Tibial artery (tissue), 4 donors: ENCODE data around the gene SLC24A3.

Experiments
- DNase-seq, 2 donors: peaks; one replicate each; pipeline ENCODE4 v3.0.0-alpha.2; 2019
- H3K27ac ChIP-seq, 2 donors: fragments of 200-600 bp; sonication (generic) in 1 of 2; 1 replicate in 1 of 2; 2 replicates in 1 of 2; pipeline ENCODE4 v1.5.1; 2018 to 2019; ENCODE audit warnings: mild to moderate bottlenecking in 1 of 2
- H3K27me3 ChIP-seq, 2 donors: fragments of 200-600 bp; sonication (generic) in 1 of 2; one replicate each; pipeline versions ENCODE4 v1.5.1 to v1.6.0; 2016 to 2019
- H3K36me3 ChIP-seq, 3 donors: fragments of 200-600 bp; sonication (generic) in 2 of 3; one replicate each; pipeline ENCODE4 v1.5.1; 2016 to 2019; ENCODE audit warnings: mild to moderate bottlenecking in 2 of 3
- H3K4me1 ChIP-seq, 4 donors: fragments of 200-600 bp; sonication (generic) in 2 of 4; 1 replicate in 3 of 4; 2 replicates in 1 of 4; pipeline ENCODE4 v1.5.1; 2016 to 2019
- H3K4me3 ChIP-seq, 2 donors: fragments of 200-600 bp; sonication (generic) in 1 of 2; 1 replicate in 1 of 2; 2 replicates in 1 of 2; pipeline ENCODE4 v1.5.1; 2018 to 2019; ENCODE audit warnings: mild to moderate bottlenecking in 2 of 2
- H3K9me3 ChIP-seq, 3 donors: fragments of 200-600 bp; sonication (generic) in 1 of 3; one replicate each; pipeline ENCODE4 v1.5.1; 2016 to 2019
- intact Hi-C: fragments of 100-400 bp; cut with DNase I; formaldehyde crosslinking; loops from one replicate; pipeline ENCODE4 v1.15.0; 2023; ENCODE audit warnings: low total_unique reads
- TF ChIP-seq, protein P1 (sequence below), 2 experiments: fragments of 200-600 bp in 1 of 2; fragments of 450-650 bp in 1 of 2; IDR thresholded peaks; one replicate each; pipeline ENCODE4 v1.5.1; 2017 to 2019; ENCODE audit warnings: antibody characterized with exemption in 2 of 2, mild to moderate bottlenecking in 1 of 2, moderate library complexity in 1 of 2

SLC24A3 gene

DNA sequence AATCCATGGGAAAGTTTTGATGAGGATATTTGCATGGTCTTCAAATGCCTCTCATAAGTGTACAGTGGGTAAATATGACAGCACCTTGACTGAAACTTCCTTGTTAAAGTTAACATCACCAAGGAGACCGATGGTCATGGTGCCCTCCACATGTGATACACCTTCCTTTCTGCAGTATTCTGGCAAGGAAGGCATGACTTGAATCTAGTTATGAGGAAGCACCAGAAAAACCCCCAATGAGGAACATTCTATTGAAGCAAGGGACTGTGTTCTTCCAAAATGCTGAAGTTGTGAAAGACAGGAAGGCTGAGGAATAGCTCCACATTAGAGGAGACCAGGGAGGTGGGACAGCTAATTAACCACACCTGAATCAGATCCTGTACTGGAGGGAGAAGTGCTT lies 118.3 kb downstream of the SLC24A3 start:
- intact Hi-C loops: no loop called here
- Histone ChIP-seq H3K9me3 (no peaks in the 10 kb centered on the region), H3K27me3 (no peaks in the 10 kb centered on the region), H3K4me3 (no peak overlapping the region), H3K36me3 (no peaks in the 10 kb centered on the region), H3K27ac (no peak overlapping the region), H3K4me1 (peaks cover 0 to 29% (median 8%) of the 10 kb centered on the region in 4 donors)
- DNase-seq: no peak
- TF ChIP-seq, protein P1, sequence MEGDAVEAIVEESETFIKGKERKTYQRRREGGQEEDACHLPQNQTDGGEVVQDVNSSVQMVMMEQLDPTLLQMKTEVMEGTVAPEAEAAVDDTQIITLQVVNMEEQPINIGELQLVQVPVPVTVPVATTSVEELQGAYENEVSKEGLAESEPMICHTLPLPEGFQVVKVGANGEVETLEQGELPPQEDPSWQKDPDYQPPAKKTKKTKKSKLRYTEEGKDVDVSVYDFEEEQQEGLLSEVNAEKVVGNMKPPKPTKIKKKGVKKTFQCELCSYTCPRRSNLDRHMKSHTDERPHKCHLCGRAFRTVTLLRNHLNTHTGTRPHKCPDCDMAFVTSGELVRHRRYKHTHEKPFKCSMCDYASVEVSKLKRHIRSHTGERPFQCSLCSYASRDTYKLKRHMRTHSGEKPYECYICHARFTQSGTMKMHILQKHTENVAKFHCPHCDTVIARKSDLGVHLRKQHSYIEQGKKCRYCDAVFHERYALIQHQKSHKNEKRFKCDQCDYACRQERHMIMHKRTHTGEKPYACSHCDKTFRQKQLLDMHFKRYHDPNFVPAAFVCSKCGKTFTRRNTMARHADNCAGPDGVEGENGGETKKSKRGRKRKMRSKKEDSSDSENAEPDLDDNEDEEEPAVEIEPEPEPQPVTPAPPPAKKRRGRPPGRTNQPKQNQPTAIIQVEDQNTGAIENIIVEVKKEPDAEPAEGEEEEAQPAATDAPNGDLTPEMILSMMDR (IDR thresholded peaks at IDR 0.05): no peak

DNA sequence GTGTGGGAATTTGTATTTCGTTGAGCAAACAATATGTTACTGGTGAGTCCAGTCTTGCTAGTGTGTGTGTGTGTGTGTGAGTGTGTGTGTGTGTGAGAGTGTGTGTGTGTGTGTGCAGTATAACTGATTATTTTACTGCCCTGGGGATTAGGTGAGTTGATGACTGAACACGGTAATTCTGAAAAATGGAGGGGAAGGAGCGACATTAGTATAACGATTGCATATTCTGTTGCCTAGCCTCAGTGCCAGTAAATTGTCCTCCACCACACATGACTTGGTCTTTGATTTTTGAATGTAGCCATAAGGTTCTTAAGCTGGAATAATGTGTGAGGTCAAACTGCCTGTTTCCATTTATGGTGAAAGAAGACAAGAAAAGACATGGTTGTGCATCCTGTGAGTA lies 121.1 kb downstream of the SLC24A3 start:
- Histone ChIP-seq H3K27ac (no peak overlapping the region), H3K27me3 (no peaks in the 10 kb centered on the region), H3K4me3 (no peak overlapping the region), H3K36me3 (no peaks in the 10 kb centered on the region), H3K9me3 (no peaks in the 10 kb centered on the region), H3K4me1 (peaks cover 0 to 29% (median 8%) of the 10 kb centered on the region in 4 donors)
- intact Hi-C loops: no loop called here
- no peak for DNase-seq
- TF ChIP-seq, protein P1 (IDR thresholded peaks at IDR 0.05): no peak

DNA sequence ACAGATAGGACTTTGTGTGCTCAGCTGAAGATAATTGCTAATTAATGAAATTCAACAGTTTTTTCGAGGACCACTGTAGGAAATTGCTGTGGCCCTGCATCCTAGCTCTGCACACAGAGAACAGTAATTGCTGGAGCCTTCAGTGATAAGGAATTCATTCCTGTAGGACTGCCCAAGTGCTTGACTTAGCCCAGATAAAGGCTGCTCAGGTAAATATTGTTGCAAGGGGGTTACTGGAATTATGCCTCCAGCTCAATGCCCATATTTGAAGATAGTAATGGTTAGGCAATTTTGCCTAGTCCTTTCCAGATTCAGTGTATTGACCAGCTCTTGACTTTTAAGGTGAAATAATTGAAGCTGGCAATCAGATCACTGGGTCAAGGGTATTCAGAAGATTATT lies 122.9 kb downstream of the SLC24A3 start:
- H3K4me3 ChIP-seq: no peak overlapping the region
- H3K27ac ChIP-seq: no peak overlapping the region
- no peaks in the 10 kb centered on the region for H3K27me3 ChIP-seq
- peaks cover 0 to 29% (median 8%) of the 10 kb centered on the region in 4 donors for H3K4me1 ChIP-seq
- intact Hi-C loops: no loop called here
- no peak for DNase-seq
- H3K36me3 ChIP-seq: no peaks in the 10 kb centered on the region
- H3K9me3 ChIP-seq: no peaks in the 10 kb centered on the region
- TF ChIP-seq, protein P1 (IDR thresholded peaks at IDR 0.05): no peak

DNA sequence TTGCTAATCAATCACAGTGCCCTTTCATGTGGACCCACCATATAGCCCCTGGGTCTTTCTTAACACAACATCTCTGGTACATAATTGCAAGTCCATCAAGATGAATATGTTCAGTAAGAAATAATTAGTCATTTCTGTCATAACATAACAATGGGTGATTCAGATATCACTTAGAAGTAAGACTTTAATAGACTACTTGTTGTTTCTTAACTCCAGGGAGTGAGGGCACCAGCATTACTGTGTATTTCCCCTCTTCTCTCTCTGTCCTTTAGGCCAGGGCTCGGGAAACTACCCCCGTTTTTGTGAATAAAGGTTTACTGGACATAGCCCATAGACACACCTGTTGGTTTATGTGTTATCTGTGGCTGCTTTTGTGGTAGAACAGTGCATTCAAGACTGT lies 123.5 kb downstream of the SLC24A3 start:
- Histone ChIP-seq H3K4me1 (peaks cover 0 to 33% (median 9%) of the 10 kb centered on the region in 4 donors), H3K4me3 (no peak overlapping the region), H3K36me3 (no peaks in the 10 kb centered on the region), H3K27ac (no peak overlapping the region), H3K9me3 (no peaks in the 10 kb centered on the region), H3K27me3 (no peaks in the 10 kb centered on the region)
- intact Hi-C loops: no loop called here
- TF ChIP-seq, protein P1 (IDR thresholded peaks at IDR 0.05): no peak
- DNase-seq: no peak

DNA sequence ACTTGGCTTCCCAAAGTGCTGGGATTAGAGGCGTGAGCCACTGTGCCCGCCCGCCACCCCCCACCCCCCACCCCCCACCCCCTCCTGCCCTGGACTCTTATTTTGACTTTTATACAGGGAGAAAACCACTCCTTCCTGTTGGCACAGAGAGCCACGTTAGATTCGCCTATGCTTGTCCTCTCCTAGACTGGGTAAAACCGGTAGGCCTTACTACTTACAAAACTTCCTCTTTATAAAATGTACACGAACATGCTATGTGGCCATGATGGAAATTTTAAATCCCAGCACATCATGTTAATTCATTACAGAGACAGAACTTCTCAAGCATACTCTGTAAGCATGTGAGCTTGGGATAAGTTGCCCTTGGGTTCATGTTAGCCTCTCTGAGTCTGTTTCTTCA lies 124.2 kb downstream of the SLC24A3 start:
- no peak overlapping the region for H3K27ac ChIP-seq
- no peaks in the 10 kb centered on the region for H3K27me3 ChIP-seq
- no peak overlapping the region for H3K4me3 ChIP-seq
- peaks cover 0 to 38% (median 16%) of the 10 kb centered on the region in 4 donors for H3K4me1 ChIP-seq
- intact Hi-C loops: no loop called here
- no peak for DNase-seq
- no peaks in the 10 kb centered on the region for H3K36me3 ChIP-seq
- TF ChIP-seq, protein P1 (IDR thresholded peaks at IDR 0.05): no peak
- H3K9me3 ChIP-seq: no peaks in the 10 kb centered on the region

DNA sequence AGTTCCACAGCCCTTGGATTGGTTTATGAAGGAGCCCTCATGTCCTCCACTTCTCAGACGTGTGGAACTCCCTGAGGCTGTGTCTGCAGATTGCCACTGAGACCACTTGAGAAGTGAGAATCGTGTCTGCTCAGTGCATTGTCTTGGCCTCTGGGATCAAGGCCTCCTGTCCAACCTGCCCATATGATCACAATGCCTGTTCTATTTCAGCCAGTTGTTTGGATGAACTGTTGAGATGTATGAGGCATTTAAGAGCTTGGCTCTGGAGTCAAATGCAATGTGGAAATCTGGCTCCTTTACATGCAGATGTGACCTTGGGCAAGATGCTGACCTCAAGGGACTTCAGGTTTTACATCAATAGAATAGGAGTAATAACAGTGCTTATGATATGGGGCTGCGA lies 125.9 kb downstream of the SLC24A3 start:
- TF ChIP-seq, protein P1 (IDR thresholded peaks at IDR 0.05): no peak
- Histone ChIP-seq H3K4me1 (peaks cover 0 to 30% (median 10%) of the 10 kb centered on the region in 4 donors), H3K36me3 (no peaks in the 10 kb centered on the region), H3K4me3 (no peak overlapping the region), H3K9me3 (no peaks in the 10 kb centered on the region), H3K27me3 (no peaks in the 10 kb centered on the region), H3K27ac (no peak overlapping the region)
- intact Hi-C loops: no loop called here
- DNase-seq: no peak
